Activated naive CD4-positive, alpha-beta T cell treated with anti-CD3 and anti-CD28 coated beads, Interleukin-2, amount 50 U/mL, for 72 hours (primary cell): ENCODE results near the gene SIGLEC1. TPM values are rescaled to one million over a fixed set of nuclear protein-coding genes. Genes with fewer than 3 reads are reported as not detected.
A peak's percentile ranks its signal among the peaks of the same experiment; 100 is the strongest.

Experiments used
- ATAC-seq, 2 donors: fragments of 150-1000 bp; cut with Tn5 transposase; 2 replicates each; pipeline ENCODE4 v1.10.0; 2021; ENCODE audit warnings: mild to moderate bottlenecking in 2 of 2, moderate library complexity in 2 of 2
- DNase-seq, 2 donors: peaks; one replicate each; pipeline ENCODE4 v3.0.0; 2021 to 2022; ENCODE audit warnings: low spot score in 2 of 2
- H3K27ac Mint-ChIP-seq, 2 donors: one replicate each; pipeline ENCODE4 v1.8.0; 2022; ENCODE audit warnings: mild to moderate bottlenecking in 2 of 2, mixed read lengths in 2 of 2
- H3K36me3 Mint-ChIP-seq, 2 donors: one replicate each; pipeline ENCODE4 v1.8.0; 2022; ENCODE audit warnings: mixed read lengths in 2 of 2
- H3K9me3 Mint-ChIP-seq, 2 donors: one replicate each; pipeline ENCODE4 v1.8.0; 2022; ENCODE audit warnings: mixed read lengths in 2 of 2
- total RNA-seq, 2 donors: library from RNA; stranded (reverse); gene quantifications; one replicate each; pipeline ENCODE4 v1.2.3, GENCODE V29; 2022

The SIGLEC1 gene
- total RNA-seq, 2 donors from 2014 or later, result 0.14 TPM; not detected in 1

- H3K27ac Mint-ChIP-seq, result no peak overlapping the region
- no peaks in the 10 kb centered on the region for H3K9me3 Mint-ChIP-seq
- H3K36me3 Mint-ChIP-seq, result no peaks in the 10 kb centered on the region
- DNase-seq, result no peak
- ATAC-seq, result no peak
Measured at GRCh38 chr20:3680701-3681351, 31.6 kb downstream of the SIGLEC1 start.

GRCh38 chr20:3679749-3680700, 32.4 kb downstream of the SIGLEC1 start:
- ATAC-seq (no peak), DNase-seq (no peak)
- H3K9me3 Mint-ChIP-seq, result no peaks in the 10 kb centered on the region
- no peaks in the 10 kb centered on the region for H3K36me3 Mint-ChIP-seq
- H3K27ac Mint-ChIP-seq, result no peak overlapping the region

GRCh38 chr20:3678856-3679720, 33.3 kb downstream of the SIGLEC1 start:
- no peak for DNase-seq
- H3K27ac Mint-ChIP-seq, result no peak overlapping the region
- no peaks in the 10 kb centered on the region for H3K36me3 Mint-ChIP-seq
- no peaks in the 10 kb centered on the region for H3K9me3 Mint-ChIP-seq
- no peak for ATAC-seq

- no peak for DNase-seq
- ATAC-seq, result no peak
- peak overlapping the region in 1 of 2 donors; percentile 47 for H3K27ac Mint-ChIP-seq
- no peaks in the 10 kb centered on the region for H3K36me3 Mint-ChIP-seq
- H3K9me3 Mint-ChIP-seq, result no peaks in the 10 kb centered on the region
Measured at GRCh38 chr20:3678198-3678597, 34.2 kb downstream of the SIGLEC1 start.

- DNase-seq, result no peak
- ATAC-seq, result no peak
- no peaks in the 10 kb centered on the region for H3K9me3 Mint-ChIP-seq
- no peak overlapping the region for H3K27ac Mint-ChIP-seq
- H3K36me3 Mint-ChIP-seq, result no peaks in the 10 kb centered on the region
Measured at GRCh38 chr20:3677733-3678132, 34.7 kb downstream of the SIGLEC1 start.

- no peak for ATAC-seq
- Mint-ChIP-seq H3K36me3 (no peaks in the 10 kb centered on the region), H3K9me3 (no peaks in the 10 kb centered on the region)
Measured at GRCh38 chr20:3674995-3675900, 37.2 kb downstream of the SIGLEC1 start.

GRCh38 chr20:3674447-3674846, 38.0 kb downstream of the SIGLEC1 start:
- no peak overlapping the region for H3K27ac Mint-ChIP-seq
- DNase-seq, result no peak
- no peak for ATAC-seq
- no peaks in the 10 kb centered on the region for H3K36me3 Mint-ChIP-seq
- no peaks in the 10 kb centered on the region for H3K9me3 Mint-ChIP-seq

More at GRCh38 chr20:3674995-3675900, 37.2 kb downstream of the SIGLEC1 start:
- H3K27ac Mint-ChIP-seq, result no peak overlapping the region
- no peak for DNase-seq

- Mint-ChIP-seq H3K36me3 (no peaks in the 10 kb centered on the region), H3K27ac (no peak overlapping the region), H3K9me3 (no peaks in the 10 kb centered on the region)
- DNase-seq (no peak), ATAC-seq (no peak)
Measured at GRCh38 chr20:3673221-3674070, 39.0 kb downstream of the SIGLEC1 start.

GRCh38 chr20:3672547-3673171, 39.7 kb downstream of the SIGLEC1 start:
- no peak for DNase-seq
- Mint-ChIP-seq H3K27ac (no peak overlapping the region), H3K9me3 (no peaks in the 10 kb centered on the region), H3K36me3 (no peaks in the 10 kb centered on the region)
- peak in 1 of 2 donors; percentile 16 for ATAC-seq

GRCh38 chr20:3671986-3672546, 40.3 kb downstream of the SIGLEC1 start:
- DNase-seq (no peak), ATAC-seq (peak in 1 of 2 donors; percentile 2)
- Mint-ChIP-seq H3K36me3 (no peaks in the 10 kb centered on the region), H3K27ac (no peak overlapping the region), H3K9me3 (no peaks in the 10 kb centered on the region)

GRCh38 chr20:3670945-3671344, 41.5 kb downstream of the SIGLEC1 start:
- ATAC-seq, result no peak
- Mint-ChIP-seq H3K27ac (no peak overlapping the region), H3K36me3 (no peaks in the 10 kb centered on the region), H3K9me3 (no peaks in the 10 kb centered on the region)
- no peak for DNase-seq

GRCh38 chr20:3670511-3670910, 41.9 kb downstream of the SIGLEC1 start:
- Mint-ChIP-seq H3K27ac (no peak overlapping the region), H3K36me3 (no peaks in the 10 kb centered on the region), H3K9me3 (no peaks in the 10 kb centered on the region)
- ATAC-seq (no peak), DNase-seq (no peak)

- ATAC-seq (no peak), DNase-seq (no peak)
- Mint-ChIP-seq H3K36me3 (no peaks in the 10 kb centered on the region), H3K27ac (no peak overlapping the region), H3K9me3 (no peaks in the 10 kb centered on the region)
Measured at GRCh38 chr20:3669710-3670367, 42.6 kb downstream of the SIGLEC1 start.

- no peaks in the 10 kb centered on the region for H3K36me3 Mint-ChIP-seq
- no peak for DNase-seq
- ATAC-seq, result no peak
- peak overlapping the region in 1 of 2 donors; percentile 50 for H3K27ac Mint-ChIP-seq
- H3K9me3 Mint-ChIP-seq, result no peaks in the 10 kb centered on the region
Measured at GRCh38 chr20:3667434-3668037, 44.9 kb downstream of the SIGLEC1 start.
